HepG2 (cell line): ENCODE results near the gene SAP30. TPM values are rescaled to one million over a fixed set of nuclear protein-coding genes. Genes with fewer than 3 reads are reported as not detected.
A peak's percentile ranks its signal among the peaks of the same experiment; 100 is the strongest.

Experiments
- HCFC1 ChIP-seq: fragments of 150-350 bp; IDR thresholded peaks from 2 replicates; pipeline ENCODE4 v1.6.1; 2014; ENCODE audit warnings: low read depth, low read length
- HOXA9 ChIP-seq: sonication (generic); formaldehyde crosslinking; IDR thresholded peaks from 2 replicates; pipeline ENCODE4 v1.8.1; 2022; ENCODE audit warnings: missing genetic modification reagents, mild to moderate bottlenecking, moderate library complexity, borderline replicate concordance
- IKZF1 ChIP-seq: fragments of 450-650 bp; IDR thresholded peaks from 2 replicates; pipeline ENCODE4 v1.7.1; 2016
- PHB2 ChIP-seq: fragments of 450-650 bp; IDR thresholded peaks from 2 replicates; pipeline ENCODE4 v1.6.1; 2018; ENCODE audit not compliant: partially characterized antibody
- PHF20 ChIP-seq: sonication (generic); formaldehyde crosslinking; IDR thresholded peaks from 2 replicates; pipeline ENCODE4 v1.5.0; 2020; ENCODE audit warnings: mild to moderate bottlenecking, missing genetic modification reagents
- SETDB1 ChIP-seq: sonication (generic); formaldehyde crosslinking; IDR thresholded peaks from 2 replicates; pipeline ENCODE4 v1.5.1; 2020; ENCODE audit warnings: missing genetic modification reagents, mild to moderate bottlenecking, borderline replicate concordance
- SMARCC2 ChIP-seq: fragments of 450-650 bp; IDR thresholded peaks from 2 replicates; pipeline ENCODE4 v1.6.1; 2017; ENCODE audit warnings: antibody characterized with exemption, mild to moderate bottlenecking
- TBP ChIP-seq: sonication (generic); formaldehyde crosslinking; IDR thresholded peaks from 2 replicates; pipeline ENCODE4 v1.5.0; 2020; ENCODE audit warnings: missing genetic modification reagents
- ZNF263 ChIP-seq: sonication (generic); formaldehyde crosslinking; IDR thresholded peaks from 2 replicates; pipeline ENCODE4 v1.4.0; 2020; ENCODE audit warnings: missing genetic modification reagents
- ZNF614 ChIP-seq: IDR thresholded peaks from 2 replicates; pipeline ENCODE4 v1.6.1; 2018; ENCODE audit warnings: missing biosample characterization, missing genetic modification reagents, inconsistent platforms, borderline replicate concordance
- polyA plus RNA-seq, 8 experiments: library from polyadenylated mRNA; depleted of rRNA in 3 of 8; stranded (reverse) in 7 of 8; unstranded in 1 of 8; fragments of >200 nt; fragmentation: Illumina TruSeq in 4 of 8; extraction: Trizol in 4 of 8; gene quantifications; 2 replicates each; pipeline versions ENCODE4 v1.2.1 to v1.2.3, GENCODE V29; 2011 to 2016; ENCODE audit warnings: low read depth in 4 of 8, missing spikeins in 1 of 8, mixed read lengths in 1 of 8; ENCODE audit not compliant: insufficient read depth in 1 of 8
- total RNA-seq, 5 experiments: library from RNA; depleted of rRNA; stranded (reverse); fragments of >200 nt; fragmentation: Illumina TruSeq; extraction: Trizol; gene quantifications; 2 replicates each; pipeline ENCODE4 v1.2.3, GENCODE V29; 2016; ENCODE audit warnings: low read depth in 1 of 5
- TF ChIP-seq, protein P1 (sequence below): sonication (generic); formaldehyde crosslinking; IDR thresholded peaks from 2 replicates; pipeline ENCODE4 v1.5.0; 2020; ENCODE audit warnings: mild to moderate bottlenecking, missing genetic modification reagents
- TF ChIP-seq, protein P2 (sequence below): sonication (generic); formaldehyde crosslinking; IDR thresholded peaks from 2 replicates; pipeline ENCODE4 v1.5.1; 2020; ENCODE audit warnings: mild to moderate bottlenecking, missing genetic modification reagents
- TF ChIP-seq, protein P3 (sequence below): sonication (generic); formaldehyde crosslinking; IDR thresholded peaks from 2 replicates; pipeline ENCODE4 v1.9.0; 2021; ENCODE audit warnings: mild to moderate bottlenecking, missing genetic modification reagents
- TF ChIP-seq, protein P4 (sequence below): IDR thresholded peaks from 2 replicates; pipeline ENCODE4 v1.6.1; 2012; ENCODE audit warnings: inconsistent platforms

Gene SAP30
- total and polyA plus RNA-seq, 2 of the 13 experiments (the other 11 are each of a cell fraction or from before 2014, with no cell fraction given) = 14.2 to 25.1 TPM

DNA sequence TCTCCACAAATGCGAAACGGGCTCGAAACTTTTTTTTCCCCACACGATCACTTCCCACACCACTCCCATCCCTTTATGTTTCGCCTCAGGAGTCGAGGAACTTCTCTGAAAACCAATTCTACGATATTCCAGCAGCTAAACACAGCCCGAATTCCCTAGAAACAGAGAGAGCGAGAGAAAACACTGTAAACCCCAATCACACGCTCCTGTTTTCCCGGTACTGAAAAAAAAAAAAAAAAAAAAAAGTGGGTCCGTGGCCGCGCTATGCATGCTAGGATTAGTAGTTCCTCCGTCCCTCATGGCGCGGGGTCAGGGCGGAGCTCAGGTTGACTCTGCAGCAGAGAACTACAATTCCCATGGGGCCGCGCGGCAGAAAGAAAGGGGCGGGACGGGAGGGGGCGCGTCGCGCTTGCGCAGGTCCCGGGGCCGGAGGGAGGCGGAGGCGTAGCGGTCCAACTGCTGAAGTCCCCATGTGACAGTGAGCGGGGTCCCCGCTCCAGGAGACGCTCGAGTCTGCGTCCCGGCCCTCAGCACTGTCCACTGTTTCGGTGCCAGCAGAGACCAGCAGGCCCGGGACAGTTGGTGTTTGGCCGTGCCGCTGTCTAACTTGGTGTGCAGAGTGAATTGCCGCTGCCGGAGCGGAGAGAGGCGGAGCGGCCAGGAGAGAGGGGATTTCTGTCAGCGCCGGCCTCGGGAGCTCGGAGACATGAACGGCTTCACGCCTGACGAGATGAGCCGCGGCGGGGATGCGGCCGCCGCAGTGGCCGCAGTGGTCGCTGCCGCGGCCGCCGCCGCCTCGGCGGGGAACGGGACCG lies at the start of gene SAP30 (continued):
- TF ChIP-seq, protein P1, sequence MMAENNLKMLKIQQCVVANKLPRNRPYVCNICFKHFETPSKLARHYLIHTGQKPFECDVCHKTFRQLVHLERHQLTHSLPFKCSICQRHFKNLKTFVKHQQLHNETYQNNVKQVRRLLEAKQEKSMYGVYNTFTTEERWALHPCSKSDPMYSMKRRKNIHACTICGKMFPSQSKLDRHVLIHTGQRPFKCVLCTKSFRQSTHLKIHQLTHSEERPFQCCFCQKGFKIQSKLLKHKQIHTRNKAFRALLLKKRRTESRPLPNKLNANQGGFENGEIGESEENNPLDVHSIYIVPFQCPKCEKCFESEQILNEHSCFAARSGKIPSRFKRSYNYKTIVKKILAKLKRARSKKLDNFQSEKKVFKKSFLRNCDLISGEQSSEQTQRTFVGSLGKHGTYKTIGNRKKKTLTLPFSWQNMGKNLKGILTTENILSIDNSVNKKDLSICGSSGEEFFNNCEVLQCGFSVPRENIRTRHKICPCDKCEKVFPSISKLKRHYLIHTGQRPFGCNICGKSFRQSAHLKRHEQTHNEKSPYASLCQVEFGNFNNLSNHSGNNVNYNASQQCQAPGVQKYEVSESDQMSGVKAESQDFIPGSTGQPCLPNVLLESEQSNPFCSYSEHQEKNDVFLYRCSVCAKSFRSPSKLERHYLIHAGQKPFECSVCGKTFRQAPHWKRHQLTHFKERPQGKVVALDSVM = 0 out of 2 replicates have a peak, but pooled peaks have one; percentile 40
- TF ChIP-seq, protein P2, sequence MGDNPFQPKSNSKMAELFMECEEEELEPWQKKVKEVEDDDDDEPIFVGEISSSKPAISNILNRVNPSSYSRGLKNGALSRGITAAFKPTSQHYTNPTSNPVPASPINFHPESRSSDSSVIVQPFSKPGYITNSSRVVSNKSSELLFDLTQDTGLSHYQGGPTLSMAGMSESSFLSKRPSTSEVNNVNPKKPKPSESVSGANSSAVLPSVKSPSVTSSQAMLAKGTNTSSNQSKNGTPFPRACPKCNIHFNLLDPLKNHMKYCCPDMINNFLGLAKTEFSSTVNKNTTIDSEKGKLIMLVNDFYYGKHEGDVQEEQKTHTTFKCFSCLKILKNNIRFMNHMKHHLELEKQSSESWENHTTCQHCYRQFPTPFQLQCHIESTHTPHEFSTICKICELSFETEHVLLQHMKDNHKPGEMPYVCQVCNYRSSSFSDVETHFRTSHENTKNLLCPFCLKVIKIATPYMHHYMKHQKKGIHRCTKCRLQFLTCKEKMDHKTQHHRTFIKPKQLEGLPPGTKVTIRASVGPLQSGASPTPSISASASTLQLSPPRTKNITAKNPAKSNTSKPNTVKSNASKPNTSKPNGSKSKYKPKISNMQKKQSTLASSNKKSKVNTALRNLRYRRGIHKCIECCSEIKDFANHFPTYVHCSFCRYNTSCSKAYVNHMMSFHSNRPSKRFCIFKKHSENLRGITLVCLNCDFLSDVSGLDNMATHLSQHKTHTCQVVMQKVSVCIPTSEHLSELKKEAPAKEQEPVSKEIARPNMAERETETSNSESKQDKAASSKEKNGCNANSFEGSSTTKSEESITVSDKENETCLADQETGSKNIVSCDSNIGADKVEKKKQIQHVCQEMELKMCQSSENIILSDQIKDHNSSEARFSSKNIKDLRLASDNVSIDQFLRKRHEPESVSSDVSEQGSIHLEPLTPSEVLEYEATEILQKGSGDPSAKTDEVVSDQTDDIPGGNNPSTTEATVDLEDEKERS (CRISPR knock-in tag) = no peak
- TF ChIP-seq HOXA9 (no peak), PHB2 (no peak), ZNF263 (CRISPR knock-in tag) (no peak; the same call in 1 of the 2 replicates), PHF20 (CRISPR knock-in tag) (peak; percentile 35; the same call in 1 of the 2 replicates), IKZF1 (no peak), TBP (CRISPR knock-in tag) (no peak), SETDB1 (CRISPR knock-in tag) (no peak), HCFC1 (peak; percentile 88), SMARCC2 (no peak), ZNF614 (CRISPR knock-in tag) (peak; percentile 68; the same call in 1 of the 2 replicates)
- TF ChIP-seq, protein P3, sequence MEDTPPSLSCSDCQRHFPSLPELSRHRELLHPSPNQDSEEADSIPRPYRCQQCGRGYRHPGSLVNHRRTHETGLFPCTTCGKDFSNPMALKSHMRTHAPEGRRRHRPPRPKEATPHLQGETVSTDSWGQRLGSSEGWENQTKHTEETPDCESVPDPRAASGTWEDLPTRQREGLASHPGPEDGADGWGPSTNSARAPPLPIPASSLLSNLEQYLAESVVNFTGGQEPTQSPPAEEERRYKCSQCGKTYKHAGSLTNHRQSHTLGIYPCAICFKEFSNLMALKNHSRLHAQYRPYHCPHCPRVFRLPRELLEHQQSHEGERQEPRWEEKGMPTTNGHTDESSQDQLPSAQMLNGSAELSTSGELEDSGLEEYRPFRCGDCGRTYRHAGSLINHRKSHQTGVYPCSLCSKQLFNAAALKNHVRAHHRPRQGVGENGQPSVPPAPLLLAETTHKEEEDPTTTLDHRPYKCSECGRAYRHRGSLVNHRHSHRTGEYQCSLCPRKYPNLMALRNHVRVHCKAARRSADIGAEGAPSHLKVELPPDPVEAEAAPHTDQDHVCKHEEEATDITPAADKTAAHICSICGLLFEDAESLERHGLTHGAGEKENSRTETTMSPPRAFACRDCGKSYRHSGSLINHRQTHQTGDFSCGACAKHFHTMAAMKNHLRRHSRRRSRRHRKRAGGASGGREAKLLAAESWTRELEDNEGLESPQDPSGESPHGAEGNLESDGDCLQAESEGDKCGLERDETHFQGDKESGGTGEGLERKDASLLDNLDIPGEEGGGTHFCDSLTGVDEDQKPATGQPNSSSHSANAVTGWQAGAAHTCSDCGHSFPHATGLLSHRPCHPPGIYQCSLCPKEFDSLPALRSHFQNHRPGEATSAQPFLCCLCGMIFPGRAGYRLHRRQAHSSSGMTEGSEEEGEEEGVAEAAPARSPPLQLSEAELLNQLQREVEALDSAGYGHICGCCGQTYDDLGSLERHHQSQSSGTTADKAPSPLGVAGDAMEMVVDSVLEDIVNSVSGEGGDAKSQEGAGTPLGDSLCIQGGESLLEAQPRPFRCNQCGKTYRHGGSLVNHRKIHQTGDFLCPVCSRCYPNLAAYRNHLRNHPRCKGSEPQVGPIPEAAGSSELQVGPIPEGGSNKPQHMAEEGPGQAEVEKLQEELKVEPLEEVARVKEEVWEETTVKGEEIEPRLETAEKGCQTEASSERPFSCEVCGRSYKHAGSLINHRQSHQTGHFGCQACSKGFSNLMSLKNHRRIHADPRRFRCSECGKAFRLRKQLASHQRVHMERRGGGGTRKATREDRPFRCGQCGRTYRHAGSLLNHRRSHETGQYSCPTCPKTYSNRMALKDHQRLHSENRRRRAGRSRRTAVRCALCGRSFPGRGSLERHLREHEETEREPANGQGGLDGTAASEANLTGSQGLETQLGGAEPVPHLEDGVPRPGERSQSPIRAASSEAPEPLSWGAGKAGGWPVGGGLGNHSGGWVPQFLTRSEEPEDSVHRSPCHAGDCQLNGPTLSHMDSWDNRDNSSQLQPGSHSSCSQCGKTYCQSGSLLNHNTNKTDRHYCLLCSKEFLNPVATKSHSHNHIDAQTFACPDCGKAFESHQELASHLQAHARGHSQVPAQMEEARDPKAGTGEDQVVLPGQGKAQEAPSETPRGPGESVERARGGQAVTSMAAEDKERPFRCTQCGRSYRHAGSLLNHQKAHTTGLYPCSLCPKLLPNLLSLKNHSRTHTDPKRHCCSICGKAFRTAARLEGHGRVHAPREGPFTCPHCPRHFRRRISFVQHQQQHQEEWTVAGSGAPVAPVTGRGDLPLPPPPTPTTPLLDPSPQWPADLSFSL (CRISPR knock-in tag) = no peak
- TF ChIP-seq, protein P4, sequence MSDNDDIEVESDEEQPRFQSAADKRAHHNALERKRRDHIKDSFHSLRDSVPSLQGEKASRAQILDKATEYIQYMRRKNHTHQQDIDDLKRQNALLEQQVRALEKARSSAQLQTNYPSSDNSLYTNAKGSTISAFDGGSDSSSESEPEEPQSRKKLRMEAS = peak; percentile 90
- TF ChIP-seq, all 625 proteins: peak for 215
